Measurements from ENCODE around the gene IRF6.

The IRF6 gene

DNA sequence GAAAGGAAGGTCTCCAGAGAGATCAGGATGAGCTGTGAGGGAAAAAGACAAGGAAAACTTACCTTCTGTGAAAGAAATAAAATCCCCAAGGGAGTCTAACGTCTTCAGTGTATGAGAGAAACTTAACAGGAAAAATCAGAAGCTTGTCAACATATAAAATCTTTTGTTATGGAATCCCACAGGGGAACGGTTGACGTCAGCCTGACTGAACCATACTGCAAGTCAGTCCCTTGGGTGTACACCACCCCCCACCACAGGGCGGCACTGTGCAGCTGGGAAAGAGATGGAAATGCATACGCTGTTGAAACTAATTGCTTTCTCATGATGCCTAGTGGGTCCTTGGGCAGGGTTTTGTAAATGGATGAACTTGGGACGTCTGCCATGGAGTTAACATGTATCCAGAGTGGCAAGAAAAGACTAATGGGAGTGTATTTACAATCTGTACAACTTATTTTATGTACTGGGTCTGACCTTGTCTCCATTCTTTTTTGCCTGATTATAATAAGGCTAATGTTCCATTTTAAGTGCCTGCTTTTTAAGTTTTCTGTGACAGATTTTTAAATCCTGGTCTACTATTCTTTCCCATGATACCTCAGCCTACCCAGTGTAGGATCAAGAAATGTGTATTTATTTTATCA, 44.5 kb upstream of the IRF6 start:
- in situ Hi-C loops (cut with HindIII; ENCODE audit: low pct_ligation_motif_present, low sequenced_read_pairs) = no loop called here

DNA sequence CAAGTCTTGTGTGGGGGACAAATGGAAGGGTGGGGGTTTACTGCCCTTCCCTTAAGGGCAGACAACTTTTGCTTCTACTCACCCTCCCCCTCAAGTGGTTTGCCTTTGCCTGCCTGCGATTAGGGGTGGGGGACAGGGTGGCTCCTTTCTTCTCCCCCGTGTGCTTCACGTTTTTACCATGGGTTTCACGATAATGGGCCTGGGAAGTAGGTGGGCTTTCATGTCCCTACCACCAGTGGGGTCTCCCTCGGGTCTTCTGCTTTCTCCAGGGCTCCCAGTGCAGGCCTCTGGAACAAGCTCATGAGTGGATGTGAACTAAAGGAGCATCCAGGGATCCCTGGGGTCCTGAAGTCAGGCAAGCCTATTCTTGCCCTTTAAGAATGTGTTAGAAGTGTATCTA, 43.4 kb upstream of the IRF6 start:
- no peak for DNase-seq
- TF ChIP-seq, protein P1, sequence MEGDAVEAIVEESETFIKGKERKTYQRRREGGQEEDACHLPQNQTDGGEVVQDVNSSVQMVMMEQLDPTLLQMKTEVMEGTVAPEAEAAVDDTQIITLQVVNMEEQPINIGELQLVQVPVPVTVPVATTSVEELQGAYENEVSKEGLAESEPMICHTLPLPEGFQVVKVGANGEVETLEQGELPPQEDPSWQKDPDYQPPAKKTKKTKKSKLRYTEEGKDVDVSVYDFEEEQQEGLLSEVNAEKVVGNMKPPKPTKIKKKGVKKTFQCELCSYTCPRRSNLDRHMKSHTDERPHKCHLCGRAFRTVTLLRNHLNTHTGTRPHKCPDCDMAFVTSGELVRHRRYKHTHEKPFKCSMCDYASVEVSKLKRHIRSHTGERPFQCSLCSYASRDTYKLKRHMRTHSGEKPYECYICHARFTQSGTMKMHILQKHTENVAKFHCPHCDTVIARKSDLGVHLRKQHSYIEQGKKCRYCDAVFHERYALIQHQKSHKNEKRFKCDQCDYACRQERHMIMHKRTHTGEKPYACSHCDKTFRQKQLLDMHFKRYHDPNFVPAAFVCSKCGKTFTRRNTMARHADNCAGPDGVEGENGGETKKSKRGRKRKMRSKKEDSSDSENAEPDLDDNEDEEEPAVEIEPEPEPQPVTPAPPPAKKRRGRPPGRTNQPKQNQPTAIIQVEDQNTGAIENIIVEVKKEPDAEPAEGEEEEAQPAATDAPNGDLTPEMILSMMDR (IDR thresholded peaks at IDR 0.05; ENCODE audit: low read depth, low read length, missing control alignments) = no peak
- in situ Hi-C loops (cut with HindIII; ENCODE audit: low pct_ligation_motif_present, low sequenced_read_pairs) = no loop called here
- H3K27me3 ChIP-seq (replicated peaks) = no peaks in the 10 kb centered on the region
- peaks cover 45% of the 10 kb centered on the region for H3K36me3 ChIP-seq (replicated peaks)
- H3K4me3 ChIP-seq (ENCODE audit: low read depth, low read length) = no peak overlapping the region
- no peak overlapping the region for H3K27ac ChIP-seq

More for the DNA sequence above, 44.5 kb upstream of the IRF6 start:
- peak; percentile 95 for DNase-seq
- TF ChIP-seq, protein P1 (IDR thresholded peaks at IDR 0.05; ENCODE audit: low read depth, low read length, missing control alignments) = peak; percentile 96
- H3K27me3 ChIP-seq (replicated peaks) = no peaks in the 10 kb centered on the region
- H3K36me3 ChIP-seq (replicated peaks) = peaks cover 39% of the 10 kb centered on the region
- H3K27ac ChIP-seq = peak overlapping the region; percentile 59
- no peak overlapping the region for H3K4me3 ChIP-seq (ENCODE audit: low read depth, low read length)

DNA sequence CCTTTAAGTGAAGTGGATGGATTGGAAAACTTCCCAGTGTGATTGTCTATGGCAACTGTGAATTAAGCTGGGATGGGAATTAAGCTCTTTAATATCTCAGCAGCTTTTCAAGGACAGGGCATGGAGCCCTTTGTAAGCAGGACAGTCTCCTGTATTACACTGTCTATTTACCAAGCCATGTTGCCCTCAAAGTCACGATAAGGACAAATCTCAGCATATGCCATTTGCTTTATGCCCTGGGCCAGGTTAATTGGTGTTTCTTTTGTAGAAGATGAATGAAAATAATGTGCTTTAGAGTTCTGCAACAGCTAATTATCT, 39.4 kb upstream of the IRF6 start:
- in situ Hi-C loops (cut with HindIII; ENCODE audit: low pct_ligation_motif_present, low sequenced_read_pairs) = no loop called here
- peak overlapping the region; percentile 67 for H3K27ac ChIP-seq
- no peak for DNase-seq
- H3K36me3 ChIP-seq (replicated peaks) = peaks cover 43% of the 10 kb centered on the region
- no peak overlapping the region for H3K4me3 ChIP-seq (ENCODE audit: low read depth, low read length)
- no peaks in the 10 kb centered on the region for H3K27me3 ChIP-seq (replicated peaks)
- TF ChIP-seq, protein P1 (IDR thresholded peaks at IDR 0.05; ENCODE audit: low read depth, low read length, missing control alignments) = no peak

DNA sequence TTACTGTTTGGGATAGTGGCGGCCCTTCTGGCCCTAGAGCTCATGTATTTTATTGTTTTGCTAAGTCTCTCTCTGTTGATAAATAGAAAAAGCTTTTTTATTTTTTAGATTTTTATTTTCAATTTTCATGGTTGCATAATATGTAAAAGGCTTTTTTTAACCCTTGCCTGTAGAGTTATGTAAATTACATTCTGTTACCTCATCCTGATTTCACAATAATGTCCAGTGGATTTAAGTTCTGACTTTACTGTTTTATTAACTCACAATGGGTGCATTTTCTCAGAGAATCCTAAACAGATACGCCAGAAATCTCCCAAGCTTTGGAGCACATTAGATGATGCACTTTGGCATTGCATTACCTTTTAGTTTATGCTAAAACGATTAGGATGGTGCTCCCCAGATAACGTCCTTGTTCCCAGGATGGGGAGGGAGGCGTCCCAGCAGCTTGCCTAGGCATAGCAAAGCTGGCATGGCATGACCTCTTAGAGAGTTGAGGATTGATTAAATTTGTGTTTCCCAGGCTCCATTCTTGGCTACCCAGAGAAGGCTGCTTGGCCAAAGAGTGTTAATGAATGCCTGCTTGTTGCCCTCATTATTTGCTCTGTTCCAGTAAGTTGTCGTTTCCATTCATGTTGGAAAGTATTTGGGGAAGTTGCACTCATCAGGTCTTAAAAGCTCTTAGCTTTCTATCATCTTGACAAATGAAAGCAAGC, 38.9 kb upstream of the IRF6 start:
- H3K4me3 ChIP-seq (ENCODE audit: low read depth, low read length) = no peak overlapping the region
- TF ChIP-seq, protein P1 (IDR thresholded peaks at IDR 0.05; ENCODE audit: low read depth, low read length, missing control alignments) = no peak
- H3K36me3 ChIP-seq (replicated peaks) = peaks cover 43% of the 10 kb centered on the region
- DNase-seq = no peak
- in situ Hi-C loops (cut with HindIII; ENCODE audit: low pct_ligation_motif_present, low sequenced_read_pairs) = no loop called here
- no peaks in the 10 kb centered on the region for H3K27me3 ChIP-seq (replicated peaks)
- H3K27ac ChIP-seq = peak overlapping the region; percentile 67

DNA sequence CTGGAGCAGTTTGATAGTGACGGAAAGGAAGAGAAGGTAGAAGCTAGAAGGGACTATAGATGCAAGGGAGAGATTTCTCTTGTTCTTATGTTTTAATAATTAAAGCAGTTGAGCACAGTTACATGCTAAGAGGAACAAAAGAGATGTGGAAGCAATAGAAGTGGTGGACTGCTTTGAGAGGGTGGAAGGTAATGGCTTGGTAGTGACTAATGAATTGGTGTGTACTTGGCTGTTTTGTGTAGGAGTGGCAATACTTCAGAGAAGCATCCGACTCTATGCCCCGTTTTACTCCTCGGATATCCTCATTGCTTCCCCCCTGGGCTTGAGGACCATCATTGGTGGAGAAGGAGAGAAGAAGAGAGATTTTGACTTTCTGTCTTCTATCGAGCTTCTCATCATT, 34.7 kb upstream of the IRF6 start:
- Histone ChIP-seq H3K36me3 (replicated peaks) (peaks cover 60% of the 10 kb centered on the region), H3K27ac (peak overlapping the region; percentile 71), H3K27me3 (replicated peaks) (no peaks in the 10 kb centered on the region), H3K4me3 (ENCODE audit: low read depth, low read length) (no peak overlapping the region)
- in situ Hi-C loops (cut with HindIII; ENCODE audit: low pct_ligation_motif_present, low sequenced_read_pairs) = no loop called here
- TF ChIP-seq, protein P1 (IDR thresholded peaks at IDR 0.05; ENCODE audit: low read depth, low read length, missing control alignments) = no peak
- DNase-seq = no peak

Data from brain microvascular endothelial cell (primary cell).